Measurements from ENCODE around the gene WDR59.
"Not testable (repeated sequence)": the region's sequence is repeated elsewhere in the genome, so short reads cannot be mapped to it uniquely, and the experiment has no call there.

WDR59 gene

GRCh38 chr16:74844041-74844980 is 140.6 kb downstream of the WDR59 start:
- no peak for TF ChIP-seq ZFX (IDR thresholded peaks at IDR 0.05; ENCODE audit: borderline replicate concordance)
- no peak for TF ChIP-seq CTCF (IDR thresholded peaks at IDR 0.05)
- H3K27ac ChIP-seq, result no peak overlapping the region

- not testable (repeated sequence) for H3K27ac ChIP-seq
Observed at GRCh38 chr16:74843381-74844035, 141.4 kb downstream of the WDR59 start.

GRCh38 chr16:74842413-74842812 is 142.5 kb downstream of the WDR59 start:
- H3K27ac ChIP-seq, result no peak overlapping the region
- no peak for TF ChIP-seq CTCF (IDR thresholded peaks at IDR 0.05)
- TF ChIP-seq ZFX (IDR thresholded peaks at IDR 0.05; ENCODE audit: borderline replicate concordance), result no peak

- no peak for TF ChIP-seq CTCF (IDR thresholded peaks at IDR 0.05)
- no peak for TF ChIP-seq ZFX (IDR thresholded peaks at IDR 0.05; ENCODE audit: borderline replicate concordance)
- H3K27ac ChIP-seq, result no peak overlapping the region
Observed at GRCh38 chr16:74841904-74842303, 143.0 kb downstream of the WDR59 start.

GRCh38 chr16:74841469-74841868 is 143.5 kb downstream of the WDR59 start:
- no peak for TF ChIP-seq ZFX (IDR thresholded peaks at IDR 0.05; ENCODE audit: borderline replicate concordance)
- TF ChIP-seq CTCF (IDR thresholded peaks at IDR 0.05), result no peak
- no peak overlapping the region for H3K27ac ChIP-seq

GRCh38 chr16:74837056-74837455 is 147.9 kb downstream of the WDR59 start:
- no peak for TF ChIP-seq ZFX (IDR thresholded peaks at IDR 0.05; ENCODE audit: borderline replicate concordance)
- TF ChIP-seq CTCF (IDR thresholded peaks at IDR 0.05), result no peak
- no peak overlapping the region for H3K27ac ChIP-seq

GRCh38 chr16:74836111-74836671 is 148.7 kb downstream of the WDR59 start:
- no peak overlapping the region for H3K27ac ChIP-seq
- TF ChIP-seq ZFX (IDR thresholded peaks at IDR 0.05; ENCODE audit: borderline replicate concordance) (no peak), CTCF (IDR thresholded peaks at IDR 0.05) (no peak)

All from 22Rv1 (cell line).